Bone marrow (tissue), 2 donors: Measurements from ENCODE around the gene NCAPD3.

Experiments
- DNase-seq, 2 donors: peaks; one replicate each; lab custom pipeline; 2025; lab: John Stamatoyannopoulos, UW

Gene NCAPD3

GRCh38 chr11:134252346-134253187 lies 28.8 kb upstream of the NCAPD3 start:
- no peak for DNase-seq

DNA sequence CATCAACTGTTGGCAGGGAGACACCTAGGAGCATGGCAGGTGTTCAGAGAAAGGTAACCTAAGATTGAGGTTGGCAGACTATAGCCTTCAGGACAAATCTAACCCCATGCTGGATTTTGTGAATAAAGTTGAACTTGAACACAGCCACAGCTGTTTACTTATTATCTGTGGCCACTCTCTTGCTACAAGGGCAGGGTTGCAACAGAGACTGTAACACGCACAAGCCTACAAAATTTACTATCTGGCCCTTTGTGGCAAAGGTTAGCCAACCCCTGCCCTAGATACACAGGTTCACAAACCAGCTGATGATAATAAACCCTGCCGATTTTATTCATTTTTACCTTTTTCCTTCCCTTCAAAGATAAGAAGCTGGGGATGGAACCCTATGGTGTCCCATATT lies 26.9 kb upstream of the NCAPD3 start:
- no peak for DNase-seq

GRCh38 chr11:134250246-134250645 lies 26.5 kb upstream of the NCAPD3 start:
- DNase-seq: no peak

GRCh38 chr11:134248910-134249480 lies 25.2 kb upstream of the NCAPD3 start:
- no peak for DNase-seq

DNA sequence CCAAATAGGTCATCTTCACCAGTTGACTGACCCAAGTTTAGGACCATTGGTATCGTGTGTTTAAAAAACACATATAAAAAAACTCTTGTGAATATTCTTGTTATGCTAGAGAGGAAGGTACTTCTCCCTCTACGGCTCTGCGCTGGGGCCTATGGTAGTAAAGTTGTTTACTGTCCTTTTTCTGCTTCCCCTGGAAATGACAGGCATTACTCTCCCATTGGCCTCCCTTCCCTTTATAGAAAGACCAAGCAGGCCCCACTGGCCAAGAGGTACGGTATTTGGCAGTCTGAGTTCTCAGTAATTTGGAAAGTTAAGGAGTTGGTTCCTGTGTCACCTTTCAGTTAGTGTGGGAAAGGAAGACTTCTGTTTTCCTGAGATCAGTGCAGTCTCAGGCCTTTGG lies 22.9 kb upstream of the NCAPD3 start:
- no peak for DNase-seq

DNA sequence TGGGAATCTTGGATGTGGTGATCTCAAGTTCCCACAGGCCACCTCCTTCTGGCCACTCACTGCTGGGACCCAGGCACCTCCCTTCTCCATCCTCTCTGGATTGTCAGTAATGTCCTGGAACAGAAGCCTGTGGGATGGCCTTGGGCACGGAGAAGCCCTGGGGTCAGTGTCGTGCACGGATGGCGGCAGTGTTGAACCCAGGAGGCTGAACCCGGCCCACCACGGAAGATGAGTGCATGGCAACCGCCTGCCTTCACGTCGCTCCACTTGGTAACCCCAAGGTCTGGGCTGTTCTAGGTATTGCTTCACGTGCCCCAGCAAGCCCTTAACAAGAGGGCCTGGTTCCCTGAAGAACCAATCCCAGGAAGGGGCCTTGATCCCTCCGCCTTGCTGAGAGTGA lies 22.3 kb upstream of the NCAPD3 start:
- no peak for DNase-seq

DNA sequence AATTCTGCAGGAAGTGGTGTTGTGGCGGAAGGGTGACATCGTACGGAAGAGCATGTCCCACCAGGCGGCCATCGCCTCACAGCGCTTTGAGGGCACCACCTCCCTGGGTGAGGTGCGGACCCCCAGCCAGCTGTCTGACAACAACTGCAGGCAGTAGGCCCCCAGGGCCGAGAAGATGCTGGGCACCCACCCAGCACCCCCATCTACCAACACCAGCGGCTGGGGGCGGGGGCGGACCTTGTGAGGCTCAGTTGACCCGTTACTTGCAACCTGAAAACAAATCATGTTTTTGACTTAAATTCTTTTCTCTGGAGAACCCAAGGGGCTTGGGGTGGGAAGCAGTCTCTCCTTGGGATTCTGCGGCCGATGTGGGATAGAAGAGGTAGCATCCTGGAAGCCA lies 21.7 kb upstream of the NCAPD3 start:
- no peak for DNase-seq

GRCh38 chr11:134244593-134244992 lies 20.8 kb upstream of the NCAPD3 start:
- DNase-seq: no peak

DNA sequence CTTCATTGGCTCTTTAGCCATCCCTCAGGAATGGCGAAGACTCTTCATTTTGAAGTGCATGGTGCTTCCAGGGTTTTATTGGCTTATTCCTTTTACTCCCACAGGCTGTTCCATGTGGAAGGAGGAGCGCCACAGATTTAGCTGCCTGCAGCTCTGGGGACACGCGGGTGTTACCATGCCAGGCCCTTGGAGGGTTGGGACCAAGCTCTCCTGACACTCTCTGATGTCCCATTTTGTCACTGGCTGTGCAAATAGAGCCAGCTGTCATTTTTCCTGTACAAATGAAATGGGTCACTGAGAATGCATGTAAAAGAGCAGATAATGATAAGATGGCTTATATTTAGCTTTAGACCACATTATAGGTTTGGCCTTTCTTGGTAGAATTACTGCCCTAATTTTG lies 20.1 kb upstream of the NCAPD3 start:
- DNase-seq: no peak

- no peak for DNase-seq
Measured at GRCh38 chr11:134242376-134242775, 18.6 kb upstream of the NCAPD3 start.

DNA sequence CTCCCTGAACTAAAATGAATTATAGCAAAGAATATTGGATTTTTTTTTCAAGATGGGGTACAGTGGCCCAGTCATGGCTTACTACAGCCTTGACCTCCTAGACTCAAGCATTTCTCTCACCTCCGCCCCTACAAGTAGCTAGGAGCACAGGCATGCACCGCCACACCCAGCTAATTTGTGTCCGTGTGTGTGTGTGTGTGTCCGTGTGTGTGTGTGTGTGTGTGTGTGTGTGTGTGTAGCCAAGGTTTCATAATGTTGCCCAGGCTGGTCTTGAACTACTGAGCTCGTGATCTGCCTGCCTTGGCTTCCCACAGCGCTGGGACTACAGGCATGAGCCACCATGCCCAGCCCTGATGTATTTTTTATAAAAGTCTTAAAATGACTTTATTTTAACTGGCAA lies 16.8 kb upstream of the NCAPD3 start:
- DNase-seq: no peak

- no peak for DNase-seq
Measured at GRCh38 chr11:134238956-134239355, 15.2 kb upstream of the NCAPD3 start.

GRCh38 chr11:134237557-134237922 lies 13.8 kb upstream of the NCAPD3 start:
- DNase-seq: no peak

DNA sequence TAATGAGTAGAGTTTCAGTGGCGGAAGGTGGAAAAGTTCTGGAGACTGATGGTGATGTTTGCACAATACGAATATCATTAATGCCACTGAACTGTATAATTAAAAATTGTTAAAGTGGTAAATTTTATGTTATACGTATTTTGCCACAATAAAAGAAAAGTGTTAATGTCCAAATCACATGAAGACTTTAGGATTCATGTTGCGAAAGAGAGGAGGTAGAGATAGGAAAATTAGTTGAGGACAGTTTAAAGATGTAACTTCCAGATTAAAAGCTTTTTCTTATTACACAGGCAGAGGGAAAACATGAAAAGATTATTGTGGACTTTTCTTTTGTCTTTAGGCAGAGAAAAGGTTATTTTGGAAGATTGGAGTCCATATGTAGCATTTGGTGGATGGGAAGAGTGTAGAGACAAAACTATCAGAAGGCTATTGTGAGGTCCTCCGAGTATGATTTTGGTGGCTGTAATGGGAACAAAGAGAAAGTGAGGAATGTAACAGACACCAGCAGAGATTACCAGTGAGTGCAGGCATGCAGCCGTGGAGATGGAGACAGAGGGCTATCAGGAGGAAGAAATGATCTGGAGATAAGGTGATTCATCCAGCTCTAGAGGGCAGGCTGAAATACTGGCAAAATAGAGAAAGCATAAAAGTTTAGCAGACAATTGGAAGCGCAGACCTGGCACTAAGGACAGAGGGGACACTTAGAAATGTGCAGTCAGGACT lies 13.2 kb upstream of the NCAPD3 start:
- no peak for DNase-seq

GRCh38 chr11:134235399-134235798 lies 11.6 kb upstream of the NCAPD3 start:
- DNase-seq: no peak

DNA sequence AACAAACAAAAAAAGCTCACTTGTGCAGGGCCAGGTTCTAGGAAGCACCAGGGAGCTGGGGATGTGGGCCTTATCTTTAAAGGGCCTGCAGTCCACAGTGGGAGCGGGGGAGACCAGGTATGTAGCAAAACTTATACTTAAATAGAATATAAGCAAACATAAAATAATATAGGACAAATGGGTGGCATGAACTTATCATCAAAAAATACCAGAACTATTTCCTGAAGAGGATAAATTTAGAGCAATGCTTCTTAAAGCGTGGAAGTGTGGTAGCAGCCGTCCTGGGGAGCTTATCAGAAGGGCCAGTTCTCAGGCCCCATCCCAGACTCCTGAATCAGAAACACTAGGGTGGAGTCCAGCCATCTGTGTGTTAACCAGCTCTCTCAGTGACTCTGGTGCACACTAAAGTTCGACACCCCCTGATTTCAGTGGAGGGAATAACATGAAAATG lies 10.0 kb upstream of the NCAPD3 start:
- no peak for DNase-seq

GRCh38 chr11:134231958-134232659 lies 8.3 kb upstream of the NCAPD3 start:
- peak in 1 of 2 donors; percentile 20 for DNase-seq

- DNase-seq: no peak
Measured at GRCh38 chr11:134230339-134230738, 6.6 kb upstream of the NCAPD3 start.

DNA sequence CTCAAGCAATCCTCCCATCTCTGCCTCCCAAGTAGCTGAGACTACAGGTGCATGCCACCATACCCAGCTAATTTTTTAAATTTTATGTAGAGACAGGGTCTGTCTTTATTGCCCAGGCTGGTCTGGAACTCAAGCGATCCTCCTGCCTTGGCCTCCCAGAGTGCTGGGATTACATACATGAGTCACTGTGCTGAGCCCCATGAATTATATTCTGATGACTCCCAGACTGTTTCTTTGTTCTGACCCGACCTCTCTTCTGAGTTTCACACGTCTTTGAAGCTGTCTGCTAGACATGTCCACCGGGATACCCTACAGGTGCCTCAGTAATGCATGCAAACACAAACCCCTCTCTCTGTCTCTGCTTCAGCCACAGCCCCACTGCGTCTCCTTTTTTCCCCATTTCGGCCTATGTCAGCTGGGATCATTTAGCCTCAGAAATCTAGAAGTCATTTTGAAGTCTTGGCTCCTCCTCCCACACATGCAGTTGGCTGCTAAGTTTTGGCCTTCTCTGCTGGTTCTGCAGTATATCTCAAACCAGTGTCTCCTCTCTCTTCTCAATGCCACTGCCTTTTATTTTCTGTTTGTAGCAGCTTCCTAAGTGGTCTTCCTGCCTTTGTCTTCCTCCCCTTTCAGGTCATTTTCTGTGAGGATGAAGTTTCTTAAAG lies 5.5 kb upstream of the NCAPD3 start:
- DNase-seq: no peak

DNA sequence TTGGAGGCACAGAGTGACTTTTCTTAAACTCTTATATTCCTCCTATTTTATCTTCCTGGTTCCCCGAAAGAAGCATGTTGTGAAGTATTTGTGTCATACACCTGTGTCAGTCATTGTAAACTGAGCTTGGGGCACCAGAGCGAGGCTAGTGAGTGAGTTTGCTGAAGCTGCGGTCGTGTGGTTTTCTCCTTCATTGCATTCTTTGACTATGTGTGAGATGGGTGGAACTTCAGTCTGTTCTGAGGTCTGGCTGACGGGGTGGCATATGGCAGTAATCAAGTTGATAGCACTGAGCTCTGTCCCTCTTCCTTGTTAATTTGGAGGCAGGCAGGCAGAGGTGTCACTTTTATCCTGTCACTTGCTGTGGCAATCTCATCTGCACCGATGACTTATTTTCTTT lies 4.9 kb upstream of the NCAPD3 start:
- DNase-seq: no peak

GRCh38 chr11:134226806-134227325 lies 3.1 kb upstream of the NCAPD3 start:
- DNase-seq: no peak
